NCI-H510A treated with DMSO at 0.1 percent for 48 hours (cell line): ENCODE results near the gene CCDC188.
A peak's percentile ranks its signal among the peaks of the same experiment; 100 is the strongest.
"Not testable (repeated sequence)": the region's sequence is repeated elsewhere in the genome, so short reads cannot be mapped to it uniquely, and the experiment has no call there.

Experiments
- DNase-seq: peaks from one replicate; lab custom pipeline; 2025; lab: John Stamatoyannopoulos, UW

The CCDC188 gene

DNA sequence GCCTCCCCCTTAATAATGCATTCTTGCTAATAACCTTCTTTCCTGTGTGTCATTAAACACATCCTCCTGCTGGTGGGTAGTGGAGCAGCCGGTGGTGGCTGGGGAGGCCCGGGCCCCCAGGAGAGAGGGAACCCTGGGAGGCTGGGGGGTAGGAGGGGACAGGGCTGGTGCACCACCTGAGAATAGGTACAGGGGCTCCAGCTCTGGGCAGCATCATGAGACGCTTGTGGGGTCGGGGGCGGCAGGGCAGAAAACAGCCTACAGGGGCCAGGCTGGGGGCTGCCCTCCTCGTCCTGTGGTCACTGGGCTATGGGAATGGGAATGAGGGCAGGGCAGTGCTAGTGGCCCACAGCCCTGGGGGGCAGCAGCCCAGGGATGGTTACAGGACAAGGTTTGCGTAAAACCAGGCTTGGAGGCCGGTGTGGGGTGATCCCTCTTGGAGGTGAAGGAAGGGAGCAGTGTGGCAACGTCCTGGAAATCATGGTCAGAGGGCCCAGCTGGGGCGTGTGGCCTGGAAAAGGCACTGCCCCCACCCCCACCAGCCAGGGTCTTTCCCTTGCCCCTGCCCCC is 18.5 kb upstream of the CCDC188 start:
- DNase-seq: no peak

DNA sequence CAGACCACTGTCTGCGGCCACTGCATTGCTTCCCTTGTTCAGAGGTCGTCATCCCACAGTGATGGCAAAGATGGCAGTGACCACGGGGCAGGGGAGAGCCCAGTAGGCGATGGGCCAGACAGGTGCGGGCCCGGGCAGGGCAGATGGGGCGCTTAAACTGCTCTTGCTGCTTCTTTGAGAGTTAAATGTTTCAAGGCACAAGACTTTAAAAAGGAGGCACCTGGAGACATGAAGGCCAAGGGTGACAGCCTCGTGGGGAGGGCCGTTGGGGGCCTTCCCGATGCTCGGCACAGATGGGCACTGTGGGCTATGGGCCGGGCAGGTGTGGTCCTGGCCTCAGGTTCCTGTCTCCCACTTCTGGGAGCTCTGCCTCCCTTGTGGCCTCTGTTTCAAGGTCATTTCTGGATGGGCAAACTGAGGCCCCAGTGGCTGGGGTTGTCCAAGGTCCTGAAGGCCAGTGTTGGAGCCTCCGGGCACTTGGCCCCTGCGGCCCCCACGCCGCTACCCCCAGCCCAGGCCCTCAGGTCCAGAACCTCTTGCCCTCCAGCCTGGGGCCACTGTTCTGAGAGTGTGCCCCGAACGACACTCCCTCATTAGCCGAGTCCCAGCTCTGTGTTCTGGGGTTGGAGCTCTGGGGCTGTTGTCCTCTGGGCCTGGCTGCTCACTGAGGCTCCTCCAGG is 16.9 kb upstream of the CCDC188 start:
- DNase-seq: no peak

DNA sequence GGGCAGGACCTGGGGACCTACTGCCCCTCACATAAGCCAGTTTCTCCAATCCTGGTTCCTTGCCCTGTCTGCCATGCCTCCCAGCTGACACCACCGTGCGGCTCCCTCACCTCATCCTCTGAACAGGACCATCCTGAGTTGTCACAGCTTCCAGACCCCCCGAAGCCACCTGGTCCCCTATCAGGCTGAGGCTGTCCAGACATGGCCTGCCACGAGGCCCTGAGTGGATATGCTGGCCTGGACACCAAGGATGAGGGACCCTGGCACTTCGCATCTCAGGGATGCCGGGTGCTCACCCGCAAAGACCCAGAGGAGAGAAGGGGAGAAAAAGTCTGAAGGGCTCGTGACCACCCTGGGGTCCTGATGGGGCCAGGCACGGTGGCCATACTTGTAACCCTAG is 15.8 kb upstream of the CCDC188 start:
- no peak for DNase-seq

DNA sequence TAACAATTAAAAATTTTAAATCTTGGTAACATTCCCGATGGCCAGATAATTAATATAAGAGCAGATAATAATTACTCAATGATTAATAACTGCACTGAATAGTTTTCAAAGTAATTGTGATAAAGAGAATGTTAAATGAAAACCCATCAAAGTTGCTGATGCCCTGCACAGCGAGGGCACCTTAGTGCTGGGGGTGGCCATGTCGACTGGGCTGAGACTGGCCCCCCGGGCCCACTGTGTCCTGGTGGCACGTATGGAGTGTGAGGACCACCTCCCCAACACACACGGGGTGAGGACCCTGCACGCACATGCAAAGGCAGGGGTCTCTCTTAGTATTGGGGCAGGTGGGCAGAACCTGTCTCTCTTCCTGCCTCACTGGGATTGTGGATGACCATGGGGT is 15.1 kb upstream of the CCDC188 start:
- DNase-seq: no peak

DNA sequence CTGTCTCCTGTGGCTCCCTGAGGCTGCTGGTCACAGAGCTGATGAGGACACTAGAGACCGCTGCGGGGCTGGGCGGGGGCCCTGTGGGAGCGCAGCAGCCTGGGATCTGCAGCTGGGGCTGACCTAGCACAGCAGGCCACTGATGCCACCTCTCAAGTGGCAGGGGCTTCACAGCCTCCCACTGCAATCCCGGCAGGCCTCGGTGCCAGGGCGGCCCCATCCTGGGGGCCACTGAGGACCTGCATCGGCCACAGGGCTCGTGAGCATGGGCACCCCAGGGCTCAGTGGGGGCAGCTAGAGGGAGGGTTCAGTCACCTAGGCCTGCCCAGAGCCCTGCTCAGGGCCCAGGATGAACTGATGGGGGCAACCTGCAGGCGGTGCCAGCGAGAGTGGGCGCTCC is 14.6 kb upstream of the CCDC188 start:
- DNase-seq: no peak

DNA sequence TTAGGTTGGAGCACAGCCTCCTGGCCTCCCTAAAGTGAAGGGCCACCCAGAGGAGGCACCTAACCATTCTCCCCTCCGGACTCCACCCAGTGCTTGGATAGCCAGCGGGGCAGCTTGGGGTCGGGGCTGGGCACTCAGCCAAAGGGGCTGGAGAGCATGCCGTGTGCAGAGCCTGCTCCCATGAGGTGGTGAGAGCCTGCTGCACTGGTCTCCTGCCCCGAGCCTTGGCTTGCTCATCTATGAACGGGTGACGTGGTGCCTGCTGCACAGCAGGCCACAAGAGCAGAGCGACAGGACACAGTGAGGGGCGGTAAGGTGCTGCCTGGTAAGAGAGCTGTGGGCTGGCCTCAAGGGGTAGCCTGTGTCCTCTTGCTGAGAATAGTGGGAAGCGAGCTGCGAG is 14.0 kb upstream of the CCDC188 start:
- DNase-seq: no peak

DNA sequence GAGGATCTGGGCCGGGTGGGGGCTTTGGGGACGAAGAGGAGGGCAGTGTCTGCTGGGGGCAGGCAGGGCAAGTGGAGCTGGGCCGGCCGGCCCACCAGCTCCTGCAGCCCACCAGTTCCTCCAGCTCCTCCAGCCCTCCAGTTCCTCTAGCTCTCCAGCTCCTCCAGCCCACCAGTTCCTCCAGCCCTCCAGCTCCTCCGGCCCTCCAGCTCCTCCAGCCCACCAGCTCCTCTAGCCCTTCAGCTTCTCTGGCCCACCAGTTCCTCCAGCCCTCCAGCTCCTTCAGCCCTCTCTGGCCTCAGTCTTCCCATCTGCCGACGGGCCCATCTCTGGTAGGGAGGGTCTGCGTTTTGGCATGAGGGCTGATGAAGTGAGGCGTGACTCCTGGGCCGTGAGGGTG is 9.2 kb upstream of the CCDC188 start:
- no peak for DNase-seq

DNA sequence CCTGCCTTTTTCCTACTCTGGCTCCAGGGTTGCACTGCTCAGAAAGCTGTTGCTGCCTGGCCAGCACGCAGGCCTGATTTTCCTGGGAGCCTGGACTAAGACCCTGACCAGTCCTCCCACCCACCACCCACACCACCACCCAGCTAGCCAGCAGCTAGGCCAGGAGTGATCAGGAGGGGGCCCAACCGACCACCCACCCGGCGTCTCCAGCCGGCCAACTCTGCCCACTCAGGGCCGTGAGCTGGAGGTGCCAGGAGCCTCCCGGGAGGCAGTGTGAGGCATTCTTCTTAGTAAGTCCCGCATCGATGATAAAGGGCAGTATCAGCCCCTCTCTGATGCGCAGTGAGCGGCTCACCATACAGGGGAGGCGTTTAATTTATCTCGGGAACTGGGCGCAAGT is 8.7 kb upstream of the CCDC188 start:
- not testable (repeated sequence) for DNase-seq

DNA sequence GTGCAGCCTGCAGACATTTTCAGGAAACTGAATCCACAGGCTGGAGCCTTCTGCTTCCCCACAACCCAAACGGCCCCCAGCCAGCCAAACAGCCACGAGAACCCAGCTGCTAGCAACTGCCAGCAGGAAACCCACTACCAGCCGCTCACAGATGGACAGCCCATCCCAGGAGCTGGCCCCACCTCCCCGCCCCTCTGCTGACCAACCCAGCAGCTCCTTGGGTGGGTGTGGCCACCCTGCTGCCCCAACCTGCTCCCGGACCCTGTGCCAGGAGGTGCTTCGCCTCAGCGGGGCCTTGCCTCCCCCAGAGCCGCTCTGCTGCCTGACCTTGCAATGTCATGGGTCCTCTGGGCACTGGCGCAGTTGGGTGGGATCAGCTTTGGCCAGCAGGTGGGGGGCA is 8.2 kb upstream of the CCDC188 start:
- DNase-seq: no peak

DNA sequence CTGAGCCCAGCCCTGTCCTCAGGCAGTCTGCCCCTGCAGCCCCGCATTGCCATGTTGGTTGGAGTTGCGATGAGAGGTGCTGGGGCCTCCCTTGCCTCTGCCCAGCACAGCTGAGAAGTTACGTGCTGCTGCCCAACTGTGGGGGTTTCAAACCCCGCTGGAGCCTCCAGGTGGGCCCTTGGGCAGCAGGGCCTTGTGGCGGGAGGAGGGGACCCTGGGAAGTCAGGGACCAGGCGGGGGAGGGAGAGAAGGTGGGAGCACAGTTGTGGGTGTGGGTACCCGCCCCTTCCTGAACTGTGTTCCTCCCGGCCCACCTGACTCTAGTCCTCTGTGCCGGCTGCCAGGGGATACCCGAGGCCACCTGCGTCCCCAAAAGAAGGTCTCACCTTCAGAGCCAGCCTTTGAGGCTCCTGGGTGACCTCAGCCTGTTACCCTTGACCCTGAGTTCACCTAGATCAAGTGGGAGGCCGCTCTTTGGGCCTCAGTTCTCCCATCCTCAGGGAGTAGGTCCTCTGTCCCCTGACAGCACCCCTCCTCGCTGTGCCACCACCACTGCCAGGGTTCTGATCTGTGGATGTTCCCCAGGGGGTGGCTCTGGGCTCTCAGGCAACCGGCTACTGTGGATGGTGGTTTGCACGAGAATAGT is 7.7 kb upstream of the CCDC188 start:
- no peak for DNase-seq

DNA sequence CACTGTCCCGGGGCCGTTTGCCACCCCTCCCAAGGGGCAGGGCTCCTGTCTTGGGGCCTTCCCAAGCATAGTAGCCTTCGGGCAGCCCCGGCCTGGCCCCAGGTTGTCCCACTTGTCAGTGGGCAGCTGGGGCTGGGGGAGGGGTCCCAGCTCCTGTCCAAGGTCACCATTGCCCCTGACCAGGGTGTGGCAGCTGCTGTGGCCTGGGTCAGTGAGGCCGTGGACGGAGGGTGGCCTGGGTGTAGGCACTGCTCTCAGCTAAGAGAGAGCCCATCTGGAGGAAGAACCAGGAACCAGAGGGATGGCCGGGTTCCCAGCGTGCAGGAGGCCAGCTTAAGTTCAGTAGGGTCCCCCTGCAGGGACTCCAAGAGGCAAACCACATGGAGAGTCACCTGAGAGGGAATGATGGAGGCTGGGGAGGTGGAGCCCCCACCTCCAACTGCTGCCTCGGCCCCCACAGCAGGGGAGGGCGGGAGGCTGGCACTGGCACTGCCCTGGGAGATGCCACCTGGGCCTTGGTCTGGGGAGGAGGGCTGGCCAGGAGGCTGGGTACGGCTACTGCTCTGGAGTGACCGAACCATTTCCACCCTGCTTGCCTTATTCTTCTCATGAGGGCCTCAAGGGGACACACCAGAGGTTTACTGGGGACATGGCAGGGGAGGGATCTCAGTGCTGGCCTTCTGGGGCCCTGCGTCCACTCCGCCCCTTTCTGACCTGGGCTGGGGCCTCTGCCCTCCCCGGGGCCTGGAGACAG is 6.8 kb upstream of the CCDC188 start:
- no peak for DNase-seq

DNA sequence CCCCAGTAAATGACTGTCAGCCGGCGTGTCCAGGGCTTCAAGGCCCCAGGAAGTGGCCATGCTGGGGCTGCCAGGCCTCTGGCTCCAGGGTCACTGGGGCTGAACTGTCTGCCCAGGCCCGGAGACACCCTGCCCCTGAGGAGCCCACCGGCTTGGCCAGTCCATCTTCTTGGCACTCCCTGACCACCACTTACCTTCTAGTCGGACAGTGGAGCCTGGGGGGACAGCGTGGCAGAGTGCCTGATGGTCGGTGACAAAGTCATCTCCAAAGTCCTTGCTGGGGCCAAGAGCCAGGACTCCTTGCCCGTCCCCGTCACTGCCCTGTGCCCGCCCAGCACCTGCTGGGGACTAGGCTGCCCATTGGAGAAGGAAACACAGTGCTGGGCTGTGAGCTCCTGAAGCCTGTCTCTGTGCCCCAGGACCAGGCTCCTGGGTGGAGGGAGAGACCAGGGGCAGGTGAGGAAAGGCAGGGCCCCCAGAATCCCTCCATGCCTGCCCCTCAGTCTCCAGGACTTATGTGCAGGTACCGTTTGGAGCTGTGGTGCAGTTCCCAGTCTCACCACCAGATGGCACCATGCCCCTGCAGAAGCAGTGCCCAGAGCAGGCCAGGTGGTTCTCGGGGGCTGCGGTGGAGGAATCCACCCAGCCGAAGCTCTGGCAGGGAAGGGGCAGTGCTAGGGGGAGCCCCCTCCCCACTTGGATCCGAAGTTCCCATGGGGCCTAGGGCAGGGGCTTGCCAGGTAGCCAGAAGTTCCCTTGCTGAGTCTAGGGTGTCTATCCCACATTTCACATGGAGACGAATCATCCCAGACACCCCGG is 6.0 kb upstream of the CCDC188 start:
- peak; percentile 45 for DNase-seq

DNA sequence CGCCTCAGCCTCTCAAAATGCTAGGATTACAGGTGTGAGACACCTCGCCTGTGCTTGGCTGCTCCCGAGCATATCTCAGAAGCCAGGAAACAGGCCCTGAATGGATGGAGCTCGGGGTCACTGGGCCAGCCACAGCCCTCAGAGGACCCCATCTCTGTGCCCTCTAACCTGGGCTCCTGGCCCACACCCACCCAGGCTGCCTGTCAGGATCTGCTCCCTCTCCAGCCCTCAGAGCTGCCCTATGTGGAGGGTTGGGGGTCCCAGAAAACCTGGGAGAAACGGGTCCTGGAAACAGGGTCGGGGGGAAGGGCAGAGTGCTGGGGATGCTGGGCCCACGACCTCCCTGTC is 5.2 kb upstream of the CCDC188 start:
- DNase-seq: no peak

DNA sequence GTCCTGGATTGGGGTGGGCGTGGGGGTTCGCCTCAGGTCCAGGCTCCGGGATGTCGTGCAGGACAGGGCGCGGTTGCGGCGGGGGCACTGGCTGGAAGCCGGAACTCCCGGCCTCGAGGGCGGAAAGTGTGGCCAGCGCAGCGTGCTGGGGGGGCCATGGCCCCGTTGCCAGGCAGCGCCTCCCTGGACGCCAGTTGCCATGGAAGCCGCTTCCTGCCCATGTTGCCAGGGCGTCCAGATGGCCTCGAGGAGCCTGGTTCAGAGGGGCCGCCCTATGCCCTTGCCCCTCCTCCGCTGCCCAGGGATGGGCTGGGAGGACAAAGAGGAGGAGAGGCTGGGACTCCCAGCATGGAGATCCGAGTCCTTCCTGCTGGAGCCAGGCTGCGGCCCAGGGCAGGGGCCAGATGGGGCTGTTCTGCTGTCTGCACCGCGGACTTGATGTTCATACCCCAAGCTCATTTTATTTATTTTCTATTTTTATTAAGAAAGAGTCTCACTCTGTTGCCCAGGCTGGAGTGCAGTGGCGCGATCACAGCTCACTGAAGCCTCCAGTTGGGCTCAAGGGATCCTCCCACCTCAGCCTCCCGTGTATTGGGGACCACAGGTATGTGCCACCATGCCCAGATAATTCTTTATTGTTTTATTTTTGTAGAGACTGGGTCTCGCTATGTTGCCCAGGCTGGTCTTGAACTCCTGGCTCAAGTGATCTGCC is 4.6 kb upstream of the CCDC188 start:
- DNase-seq: peak; percentile 73

DNA sequence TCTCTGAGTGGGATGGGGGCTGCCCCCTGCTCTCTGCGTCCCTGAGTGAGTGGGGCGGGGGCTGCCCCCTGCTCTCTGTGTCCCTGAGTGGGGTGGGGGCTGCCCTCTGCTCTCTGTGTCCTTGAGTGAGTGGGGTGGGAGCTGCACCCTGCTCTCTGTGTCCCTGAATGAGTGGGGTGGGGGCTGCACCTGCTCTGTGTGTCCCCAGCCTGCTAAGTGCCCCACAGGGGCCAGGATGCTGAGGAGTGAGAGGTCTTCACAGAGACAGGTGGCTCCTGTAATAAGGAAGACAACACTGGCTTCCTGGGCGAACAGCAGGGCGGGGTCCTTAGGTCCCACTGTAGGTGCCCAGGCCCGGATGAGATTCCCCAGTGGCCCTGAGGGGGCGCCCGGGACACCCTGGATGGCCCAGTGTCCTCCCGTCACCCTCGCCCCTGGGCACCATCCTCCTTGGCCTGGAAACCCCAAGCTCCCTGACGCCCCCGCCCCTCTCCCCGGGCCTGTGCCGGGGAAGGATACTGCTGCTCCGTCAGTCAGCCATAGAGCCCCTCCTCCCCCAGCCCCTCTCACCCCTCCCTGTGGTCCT is 3.8 kb upstream of the CCDC188 start:
- DNase-seq: no peak

DNA sequence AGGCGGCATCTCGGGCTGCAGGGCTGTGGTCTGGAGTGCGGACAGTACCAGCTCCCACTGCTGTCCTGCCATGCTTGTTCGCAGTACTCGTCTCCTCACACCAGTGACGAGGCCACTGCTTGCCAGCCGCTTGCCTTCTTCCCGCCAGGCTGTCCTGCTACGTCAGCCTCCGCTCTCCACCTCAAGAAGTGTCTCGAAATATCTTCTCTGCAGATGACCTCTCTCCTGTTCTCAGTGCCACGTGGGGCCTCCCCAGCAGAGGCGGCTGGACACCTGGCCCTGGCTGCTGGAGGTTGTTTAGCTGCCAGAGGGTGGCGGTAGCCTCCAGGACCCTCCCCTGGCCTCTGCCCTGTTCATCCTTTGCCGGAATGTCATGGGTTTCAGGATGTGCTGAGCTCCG is 3.1 kb upstream of the CCDC188 start:
- no peak for DNase-seq

DNA sequence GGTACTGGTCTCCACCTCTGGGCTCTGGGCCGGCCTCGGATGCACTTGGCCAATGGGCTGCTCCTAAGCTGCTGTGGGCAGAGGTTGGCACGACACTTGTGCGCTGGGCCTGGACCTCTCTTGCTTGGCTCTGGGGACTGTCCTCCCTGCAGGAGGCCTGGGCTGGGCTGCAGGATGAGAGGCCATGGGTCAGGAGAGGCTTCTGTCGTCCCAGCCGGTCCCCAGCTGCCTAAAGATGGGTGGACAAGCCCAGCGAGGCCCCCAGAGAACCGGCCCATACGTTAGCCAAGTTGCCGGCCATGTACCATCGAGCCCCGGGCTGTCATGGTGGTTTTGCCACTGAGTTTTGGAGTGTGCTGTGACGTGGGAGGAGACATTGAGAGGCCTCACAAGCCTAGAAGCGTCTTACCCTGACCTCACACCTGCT is 1.6 kb upstream of the CCDC188 start:
- no peak for DNase-seq

DNA sequence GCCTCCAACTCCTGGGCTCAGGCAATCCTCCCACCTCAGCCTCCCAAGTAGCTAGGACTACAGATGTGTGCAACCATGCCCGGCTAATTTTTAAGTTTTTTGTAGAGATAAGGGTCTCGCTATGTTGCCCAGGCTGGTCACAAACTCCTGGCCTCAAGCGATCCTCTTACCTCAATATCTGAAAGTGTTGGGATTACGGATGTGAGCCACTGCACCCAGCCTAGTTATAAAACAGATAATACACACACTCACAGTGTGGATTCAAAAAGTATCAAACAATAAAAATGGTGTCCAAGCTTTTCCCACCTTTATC is 377 bp upstream of the CCDC188 start:
- DNase-seq: no peak

DNA sequence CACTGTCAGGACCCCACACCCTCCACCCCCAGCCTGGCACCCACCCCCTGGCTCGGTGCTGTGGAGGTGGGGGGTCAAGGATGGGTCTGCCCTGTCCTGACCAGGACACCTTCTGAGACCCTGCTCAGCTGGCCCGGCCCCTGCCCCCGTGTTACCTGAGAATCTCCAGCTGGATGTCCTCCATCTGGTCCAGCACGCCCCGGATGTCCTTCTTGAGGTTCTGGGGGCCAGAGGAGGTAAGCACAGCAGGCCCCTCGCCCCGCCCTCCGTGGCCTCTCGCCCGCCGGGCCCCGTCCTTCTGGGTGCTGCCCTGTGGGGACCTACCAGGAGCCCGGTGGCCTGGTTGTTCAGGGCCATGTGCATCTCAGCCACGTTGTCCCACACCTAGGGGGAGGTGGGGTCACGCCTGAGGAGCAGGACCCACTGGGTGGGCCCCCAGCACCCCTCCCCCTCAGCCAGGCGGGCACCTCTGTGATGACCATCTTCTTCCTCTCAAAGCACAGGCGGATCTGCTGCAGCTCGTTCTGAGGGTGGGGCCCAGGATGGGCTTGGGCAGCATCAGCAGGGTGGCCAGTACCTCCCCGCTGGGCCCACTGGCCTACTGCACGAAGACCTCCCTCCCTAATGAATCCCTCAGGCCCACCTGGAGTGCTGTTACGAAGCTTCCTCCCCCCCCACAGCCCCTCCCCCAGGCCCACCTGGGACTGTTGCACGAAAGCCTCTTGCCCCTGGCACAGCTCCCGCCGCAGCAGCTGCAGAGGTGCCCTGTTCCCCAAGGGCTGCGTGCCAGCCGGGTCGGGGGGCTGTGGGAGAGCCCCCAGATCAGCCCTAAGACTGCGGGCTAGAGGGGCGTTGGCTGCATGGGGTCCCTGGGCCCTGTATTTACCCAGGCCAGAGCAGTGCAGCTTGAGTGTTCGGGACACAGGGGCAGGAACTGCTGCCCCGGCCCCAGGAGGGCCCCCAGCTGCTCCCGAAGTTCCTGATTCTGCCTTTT is 1.3 kb downstream of the CCDC188 start:
- no peak for DNase-seq

DNA sequence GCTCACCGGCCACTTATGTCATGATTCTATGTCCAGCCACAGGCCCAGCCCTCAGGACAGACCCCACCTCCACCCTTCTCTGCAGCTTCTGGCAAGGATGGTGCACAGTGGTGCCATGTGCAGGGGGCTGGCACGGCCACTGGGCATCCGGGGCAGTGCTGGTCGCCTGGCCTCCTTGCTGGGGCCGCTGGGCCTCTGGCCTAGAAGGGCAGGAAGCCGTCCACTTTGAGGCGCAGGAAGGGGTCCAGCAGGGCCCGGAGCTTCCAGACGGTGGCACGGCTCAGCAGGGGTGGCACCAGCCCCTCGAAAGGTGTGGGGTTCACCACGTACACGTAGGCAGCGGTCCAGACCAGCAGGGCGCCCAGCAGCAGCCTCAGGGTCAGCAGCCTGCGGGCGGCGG is 2.4 kb downstream of the CCDC188 start:
- no peak for DNase-seq
